Natural killer cell (primary cell): ENCODE measurements around the gene GMPR2. TPM values are rescaled to one million over a fixed set of nuclear protein-coding genes. Genes with fewer than 3 reads are reported as not detected.
A peak's percentile ranks its signal among the peaks of the same experiment; 100 is the strongest.

Experiments used
- ATAC-seq, 3 donors: fragments of 150-1000 bp in 2 of 3; fragments of 200-7000 bp in 1 of 3; cut with Tn5 transposase; 1 replicate in 1 of 3; 2 replicates in 2 of 3; pipeline ENCODE4 v1.10.0; 2021; ENCODE audit warnings: mild to moderate bottlenecking in 2 of 3, moderate library complexity in 2 of 3
- DNase-seq, 2 donors: peaks; one replicate each; pipeline versions ENCODE4 v3.0.0 to v3.0.0-alpha.2; 2013 to 2021; ENCODE audit warnings: mixed read lengths in 1 of 2
- H3K27ac ChIP-seq: one replicate; pipeline ENCODE4 v1.5.1; 2013; ENCODE audit warnings: mild to moderate bottlenecking, low read length
- H3K27me3 ChIP-seq: one replicate; pipeline ENCODE4 v1.6.1; 2013; ENCODE audit warnings: low read length; ENCODE audit not compliant: control insufficient read depth, insufficient read depth
- H3K36me3 ChIP-seq: one replicate; pipeline ENCODE4 v1.6.1; 2013; ENCODE audit warnings: low read length; ENCODE audit not compliant: control insufficient read depth, insufficient read depth
- H3K4me1 ChIP-seq: one replicate; pipeline ENCODE4 v1.6.1; 2013; ENCODE audit warnings: low read length; ENCODE audit not compliant: control insufficient read depth, insufficient read depth
- H3K4me3 ChIP-seq: one replicate; pipeline ENCODE4 v1.5.1; 2013; ENCODE audit warnings: low read length
- H3K9me3 ChIP-seq: one replicate; pipeline ENCODE4 v1.6.1; 2013; ENCODE audit warnings: low read length; ENCODE audit not compliant: control insufficient read depth, insufficient read depth
- H3K27ac Mint-ChIP-seq, 2 donors: one replicate each; pipeline ENCODE4 v1.8.0; 2022; ENCODE audit warnings: mild to moderate bottlenecking in 2 of 2, mixed read lengths in 2 of 2, moderate library complexity in 1 of 2
- H3K27me3 Mint-ChIP-seq, 2 donors: one replicate each; pipeline ENCODE4 v1.8.0; 2022; ENCODE audit warnings: low read depth in 2 of 2, mixed read lengths in 2 of 2
- H3K36me3 Mint-ChIP-seq: one replicate; pipeline ENCODE4 v1.8.0; 2022; ENCODE audit warnings: mixed read lengths
- H3K4me1 Mint-ChIP-seq, 2 donors: one replicate each; pipeline ENCODE4 v1.8.0; 2022; ENCODE audit warnings: mixed read lengths in 2 of 2
- H3K4me3 Mint-ChIP-seq: one replicate; pipeline ENCODE4 v1.8.0; 2022; ENCODE audit warnings: mild to moderate bottlenecking, moderate library complexity, mixed read lengths
- H3K9me3 Mint-ChIP-seq, 2 donors: one replicate each; pipeline ENCODE4 v1.8.0; 2022; ENCODE audit warnings: mixed read lengths in 2 of 2
- WGBS: methylation state at CpG from one replicate; pipeline ENCODE4 v1.1.7; 2013; ENCODE audit warnings: missing lambda C conversion rate; ENCODE audit not compliant: insufficient coverage; 5-methylcytosine and 5-hydroxymethylcytosine counted together
- intact Hi-C: fragments of 100-400 bp; cut with micrococcal nuclease; formaldehyde crosslinking; loops from one replicate; pipeline ENCODE4 v1.14.2; 2022
- total RNA-seq, 4 donors: library from RNA; stranded (reverse); fragments of 120-200 nt in 1 of 4; gene quantifications; one replicate each; pipeline versions ENCODE4 v1.2.3 to v1.2.4, GENCODE V29; 2013 to 2022
- TF ChIP-seq, protein P1 (sequence below): fragments of 200-600 bp; IDR thresholded peaks from one replicate; pipeline ENCODE4 v1.8.0; 2022; ENCODE audit warnings: antibody characterized with exemption

Gene GMPR2
- total RNA-seq, 3 donors from 2014 or later (not counting 1 experiment from before 2014, with no cell fraction given): 46.5 to 63.3 (median 53.3) TPM

DNA sequence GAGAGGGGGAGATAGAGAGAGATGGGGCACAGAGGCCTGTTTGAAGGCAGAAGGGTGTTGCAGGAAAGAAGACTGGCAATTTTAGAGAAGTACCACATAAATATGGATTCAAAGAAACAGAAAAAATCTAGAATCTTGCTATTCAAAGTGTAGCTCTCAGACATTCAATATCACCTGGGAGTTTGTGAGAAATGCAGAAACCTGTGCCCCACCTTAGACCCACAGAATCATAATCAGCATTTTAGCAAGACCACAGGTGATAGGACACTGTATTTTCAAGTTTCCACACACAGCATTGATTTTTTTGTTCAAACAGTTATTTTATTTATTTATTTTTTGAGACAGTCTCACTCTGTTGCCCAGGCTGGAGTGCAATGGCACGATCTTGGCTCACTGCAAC, 3.8 kb upstream of the GMPR2 start:
- DNase-seq (no peak), ATAC-seq (no peak)
- Histone ChIP-seq H3K27ac (no peak overlapping the region), H3K4me3 (no peak overlapping the region), H3K36me3 (peaks cover 7% of the 10 kb centered on the region), H3K9me3 (no peaks in the 10 kb centered on the region), H3K4me1 (peaks cover 24% of the 10 kb centered on the region), H3K27me3 (no peaks in the 10 kb centered on the region)
- no peaks in the 10 kb centered on the region for H3K9me3 Mint-ChIP-seq
- TF ChIP-seq, protein P1, sequence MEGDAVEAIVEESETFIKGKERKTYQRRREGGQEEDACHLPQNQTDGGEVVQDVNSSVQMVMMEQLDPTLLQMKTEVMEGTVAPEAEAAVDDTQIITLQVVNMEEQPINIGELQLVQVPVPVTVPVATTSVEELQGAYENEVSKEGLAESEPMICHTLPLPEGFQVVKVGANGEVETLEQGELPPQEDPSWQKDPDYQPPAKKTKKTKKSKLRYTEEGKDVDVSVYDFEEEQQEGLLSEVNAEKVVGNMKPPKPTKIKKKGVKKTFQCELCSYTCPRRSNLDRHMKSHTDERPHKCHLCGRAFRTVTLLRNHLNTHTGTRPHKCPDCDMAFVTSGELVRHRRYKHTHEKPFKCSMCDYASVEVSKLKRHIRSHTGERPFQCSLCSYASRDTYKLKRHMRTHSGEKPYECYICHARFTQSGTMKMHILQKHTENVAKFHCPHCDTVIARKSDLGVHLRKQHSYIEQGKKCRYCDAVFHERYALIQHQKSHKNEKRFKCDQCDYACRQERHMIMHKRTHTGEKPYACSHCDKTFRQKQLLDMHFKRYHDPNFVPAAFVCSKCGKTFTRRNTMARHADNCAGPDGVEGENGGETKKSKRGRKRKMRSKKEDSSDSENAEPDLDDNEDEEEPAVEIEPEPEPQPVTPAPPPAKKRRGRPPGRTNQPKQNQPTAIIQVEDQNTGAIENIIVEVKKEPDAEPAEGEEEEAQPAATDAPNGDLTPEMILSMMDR: no peak
- H3K4me1 Mint-ChIP-seq: peaks cover 24 to 32% of the 10 kb centered on the region in 2 donors
- H3K4me3 Mint-ChIP-seq: no peak overlapping the region
- H3K27ac Mint-ChIP-seq: no peak overlapping the region
- intact Hi-C loops: no loop called here
- H3K36me3 Mint-ChIP-seq: no peaks in the 10 kb centered on the region
- H3K27me3 Mint-ChIP-seq: no peaks in the 10 kb centered on the region
- WGBS: 56% methylated on average over 1 of the region's 1 CpG

DNA sequence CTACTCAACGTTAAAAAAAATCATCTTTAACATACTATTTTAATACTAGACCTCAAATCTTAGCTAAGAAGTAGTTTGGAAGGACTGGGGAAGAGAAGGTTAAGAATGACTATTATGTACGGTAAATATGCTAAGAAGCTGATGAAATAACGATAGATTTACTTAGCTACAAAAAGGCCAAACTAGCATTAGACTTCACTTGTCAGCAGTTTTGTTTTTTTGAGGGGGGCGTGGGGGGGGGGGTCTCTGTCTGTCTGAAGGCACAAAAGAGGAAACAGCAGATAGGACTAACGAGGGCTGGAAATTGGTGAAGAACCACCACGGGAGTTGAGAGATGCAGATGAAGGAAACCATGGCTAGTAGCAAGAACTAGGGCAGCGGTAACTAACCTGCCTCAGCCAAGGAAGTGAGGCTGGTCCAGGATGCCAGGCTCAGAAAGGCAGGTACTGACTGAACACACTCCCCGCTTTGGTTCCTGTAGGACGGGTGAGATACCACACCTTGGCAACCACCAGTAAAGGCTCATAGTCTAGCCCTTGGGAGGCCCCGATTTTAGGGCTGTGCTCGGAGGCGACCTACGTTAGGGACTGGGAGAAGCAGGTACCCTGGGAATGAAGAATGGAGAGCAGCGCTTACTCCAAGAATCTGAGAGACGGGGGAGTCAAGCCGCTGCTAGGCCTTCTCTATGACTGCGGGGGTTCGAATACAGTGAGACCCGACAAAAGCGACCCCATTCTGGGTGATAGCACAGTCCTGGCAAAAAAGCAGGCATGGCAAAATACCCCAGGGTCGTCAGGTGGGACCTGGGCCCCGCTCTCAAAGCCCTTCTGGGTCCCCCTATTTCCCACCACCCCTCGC, 1.2 kb upstream of the GMPR2 start:
- ATAC-seq (no peak), DNase-seq (peak in 1 of 2 donors; percentile 53)
- Mint-ChIP-seq H3K9me3 (no peaks in the 10 kb centered on the region), H3K4me1 (peaks cover 45 to 52% of the 10 kb centered on the region in 2 donors), H3K27me3 (no peaks in the 10 kb centered on the region), H3K36me3 (peaks cover 9% of the 10 kb centered on the region), H3K4me3 (peak overlapping the region; percentile 86), H3K27ac (peak overlapping the region; percentile 87 to 100)
- H3K36me3 ChIP-seq: peaks cover 27% of the 10 kb centered on the region
- peaks cover 24% of the 10 kb centered on the region for H3K4me1 ChIP-seq
- WGBS: 5% methylated on average over 20 of the region's 23 CpGs
- H3K9me3 ChIP-seq: no peaks in the 10 kb centered on the region
- H3K27me3 ChIP-seq: no peaks in the 10 kb centered on the region
- TF ChIP-seq, protein P1: no peak
- intact Hi-C loops: loop anchor here (1.0 to 5.0 kb wide), 4 partner anchors 11 to 41 kb away; partner anchors contain the start of genes MDP1, RABGGTA, TINF2 and TM9SF1
- peak overlapping the region; percentile 77 for H3K27ac ChIP-seq
- H3K4me3 ChIP-seq: peak overlapping the region; percentile 71

DNA sequence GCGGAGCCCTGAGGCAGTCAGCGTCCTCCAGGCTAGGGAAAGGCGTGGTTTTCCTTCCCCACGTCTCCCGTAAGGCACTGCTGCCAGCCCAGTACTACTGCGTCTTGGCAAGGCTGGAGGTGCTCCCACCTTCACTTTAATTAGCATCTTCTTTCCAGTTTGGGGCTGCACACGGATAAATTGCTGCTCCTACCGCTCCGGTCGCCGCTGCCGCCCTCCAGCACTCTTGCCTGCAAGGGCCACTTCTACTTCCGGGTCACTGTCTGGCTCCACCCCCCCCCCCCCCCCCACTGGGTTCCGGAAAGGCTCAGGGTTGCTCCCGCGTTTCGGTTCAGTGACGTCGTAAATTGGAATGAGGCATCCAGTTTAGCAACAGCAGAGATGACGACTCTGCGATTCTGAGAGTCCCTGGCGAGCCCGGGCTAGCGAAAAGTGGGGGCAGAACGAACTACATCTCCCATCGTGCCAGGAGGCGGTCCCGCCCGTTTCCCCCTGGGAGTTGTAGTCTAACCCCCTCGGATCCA, 546 bp upstream of the GMPR2 start, which contains the start of gene NEDD8:
NEDD8 (minus strand) TSS at position 247 of the 524 bp plus-strand sequence; CDS start at position 147, 100 bp downstream.
- Mint-ChIP-seq H3K4me3 (peak within 1 kb of the TSS; percentile 86), H3K9me3 (no peaks in the 10 kb centered on the region), H3K27ac (peak within 1 kb of the TSS; percentile 87 to 100), H3K36me3 (peaks cover 11% of the 10 kb centered on the region), H3K4me1 (peaks cover 46 to 55% of the 10 kb centered on the region in 2 donors), H3K27me3 (no peaks in the 10 kb centered on the region)
- peaks cover 24% of the 10 kb centered on the region for H3K4me1 ChIP-seq
- H3K9me3 ChIP-seq: no peaks in the 10 kb centered on the region
- TF ChIP-seq, protein P1: no peak
- under 1% methylated on average over 29 of the region's 30 CpGs for WGBS
- H3K4me3 ChIP-seq: peak within 1 kb of the TSS; percentile 71
- peak within 1 kb of the TSS; percentile 77 for H3K27ac ChIP-seq
- intact Hi-C loops: loop anchor here (1.0 to 5.0 kb wide), 4 partner anchors 10 to 40 kb away; partner anchors contain the start of genes MDP1, RABGGTA, TINF2 and TM9SF1
- ATAC-seq: peak; percentile 88 to 91 (median 90)
- DNase-seq: peak; percentile 78 to 92
- peaks cover 32% of the 10 kb centered on the region for H3K36me3 ChIP-seq
- no peaks in the 10 kb centered on the region for H3K27me3 ChIP-seq
